HG03469 (cell line): ENCODE measurements around the gene HMOX1.

Source experiments
- ATAC-seq: cut with Tn5 transposase; IDR thresholded peaks from one replicate; pipeline ENCODE4 v1.9.1; 2021; ENCODE audit warnings: mild to moderate bottlenecking, moderate library complexity, moderate number of reproducible peaks; ENCODE audit not compliant: unreplicated experiment

HMOX1 gene, protein sequence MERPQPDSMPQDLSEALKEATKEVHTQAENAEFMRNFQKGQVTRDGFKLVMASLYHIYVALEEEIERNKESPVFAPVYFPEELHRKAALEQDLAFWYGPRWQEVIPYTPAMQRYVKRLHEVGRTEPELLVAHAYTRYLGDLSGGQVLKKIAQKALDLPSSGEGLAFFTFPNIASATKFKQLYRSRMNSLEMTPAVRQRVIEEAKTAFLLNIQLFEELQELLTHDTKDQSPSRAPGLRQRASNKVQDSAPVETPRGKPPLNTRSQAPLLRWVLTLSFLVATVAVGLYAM

DNA sequence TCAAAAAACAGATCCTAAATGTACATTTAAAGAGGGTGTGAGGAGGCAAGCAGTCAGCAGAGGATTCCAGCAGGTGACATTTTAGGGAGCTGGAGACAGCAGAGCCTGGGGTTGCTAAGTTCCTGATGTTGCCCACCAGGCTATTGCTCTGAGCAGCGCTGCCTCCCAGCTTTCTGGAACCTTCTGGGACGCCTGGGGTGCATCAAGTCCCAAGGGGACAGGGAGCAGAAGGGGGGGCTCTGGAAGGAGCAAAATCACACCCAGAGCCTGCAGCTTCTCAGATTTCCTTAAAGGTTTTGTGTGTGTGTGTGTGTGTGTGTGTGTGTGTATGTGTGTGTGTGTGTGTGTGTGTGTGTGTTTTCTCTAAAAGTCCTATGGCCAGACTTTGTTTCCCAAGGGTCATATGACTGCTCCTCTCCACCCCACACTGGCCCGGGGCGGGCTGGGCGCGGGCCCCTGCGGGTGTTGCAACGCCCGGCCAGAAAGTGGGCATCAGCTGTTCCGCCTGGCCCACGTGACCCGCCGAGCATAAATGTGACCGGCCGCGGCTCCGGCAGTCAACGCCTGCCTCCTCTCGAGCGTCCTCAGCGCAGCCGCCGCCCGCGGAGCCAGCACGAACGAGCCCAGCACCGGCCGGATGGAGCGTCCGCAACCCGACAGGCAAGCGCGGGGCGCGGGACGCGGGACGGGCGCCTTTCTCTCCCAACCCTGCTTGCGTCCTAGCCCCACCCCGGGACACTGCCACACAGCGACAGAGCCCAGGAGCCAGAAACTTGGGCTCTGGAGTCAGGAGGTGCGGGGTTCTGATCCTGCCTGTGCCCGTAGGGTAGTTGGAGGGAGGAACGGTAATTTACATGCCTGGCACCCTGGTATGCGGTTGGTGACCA, at the start of gene HMOX1:
Gene HMOX1 (plus strand): TSS at position 560 of the 887 bp plus-strand sequence. CDS start 78 bp downstream, at position 638.
- ATAC-seq, result no peak

DNA sequence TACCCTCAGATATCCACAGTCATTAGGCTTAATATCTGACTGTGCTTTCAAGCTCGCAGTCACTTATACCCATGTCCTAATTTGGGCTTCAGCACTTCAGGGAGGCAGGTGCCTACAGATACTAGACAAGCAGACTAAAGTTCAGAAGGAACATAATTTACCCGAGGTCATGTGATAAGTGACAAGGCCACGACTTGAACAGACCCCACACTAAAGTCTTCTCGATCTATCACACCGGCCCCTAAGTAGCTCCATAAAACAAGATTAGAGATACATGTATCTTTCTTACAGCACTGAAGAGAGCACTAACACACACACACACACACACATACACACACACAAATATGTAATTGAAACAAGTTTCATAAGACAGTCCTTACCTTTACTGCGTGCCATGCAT, 48.6 kb upstream of the HMOX1 start:
- ATAC-seq, result no peak

DNA sequence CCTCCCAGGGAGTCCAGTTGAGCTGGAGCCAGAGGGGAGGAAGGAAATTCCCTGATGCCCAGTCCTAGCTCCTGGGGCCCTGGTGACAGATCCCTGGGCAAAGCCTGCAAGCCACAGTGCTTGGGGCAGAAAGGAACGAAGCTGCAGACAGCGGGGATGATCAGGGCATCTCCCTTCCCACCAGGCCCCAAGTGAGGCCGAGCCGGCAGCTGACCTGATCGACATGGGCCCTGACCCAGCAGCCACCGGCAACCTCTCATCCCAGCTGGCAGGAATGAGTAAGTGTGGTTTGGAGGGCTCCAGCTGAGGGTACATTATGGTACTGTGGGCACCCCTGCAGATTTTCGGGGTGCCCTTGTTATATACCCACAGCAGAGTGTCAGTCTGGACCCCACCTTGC, 47.7 kb upstream of the HMOX1 start:
- ATAC-seq, result no peak

DNA sequence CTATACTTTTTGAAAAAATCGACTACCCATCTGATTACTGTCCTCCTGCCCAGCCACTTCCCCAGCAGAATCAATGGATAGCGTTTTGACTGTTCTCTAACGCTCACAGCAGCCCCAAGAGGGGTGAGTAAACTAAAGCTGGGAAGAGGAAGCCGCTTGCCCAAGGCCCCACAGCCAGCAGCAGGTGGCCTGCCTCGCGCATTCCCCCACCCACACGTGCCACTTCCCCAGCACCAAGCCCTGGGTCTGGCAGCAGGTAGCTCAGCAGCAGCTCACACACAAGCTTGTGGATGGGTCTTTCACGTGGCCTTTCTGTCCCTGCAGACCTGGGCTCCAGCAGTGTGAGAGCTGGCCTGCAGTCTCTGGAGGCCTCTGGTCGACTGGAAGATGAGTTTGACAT, 46.9 kb upstream of the HMOX1 start:
- no peak for ATAC-seq

DNA sequence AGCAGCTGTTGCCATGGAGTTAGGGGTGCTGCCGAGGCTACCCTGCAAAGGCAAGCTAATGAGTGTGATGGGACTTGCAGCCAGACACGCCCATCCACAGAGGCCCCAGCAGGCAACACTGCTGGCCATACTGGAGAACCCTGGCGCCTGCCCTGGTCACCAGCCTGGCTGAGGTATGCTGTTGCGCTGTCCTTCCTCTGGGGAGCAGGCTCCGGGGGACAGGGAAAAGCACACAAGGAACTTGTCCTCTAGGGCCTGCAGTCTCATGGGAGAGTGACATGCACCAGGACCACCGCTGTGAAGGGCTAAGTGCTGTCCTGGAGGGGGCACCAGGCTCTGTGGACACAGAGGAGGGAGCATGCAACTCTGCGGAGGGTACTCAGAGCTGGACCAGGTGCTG, 45.4 kb upstream of the HMOX1 start:
- ATAC-seq, result no peak

DNA sequence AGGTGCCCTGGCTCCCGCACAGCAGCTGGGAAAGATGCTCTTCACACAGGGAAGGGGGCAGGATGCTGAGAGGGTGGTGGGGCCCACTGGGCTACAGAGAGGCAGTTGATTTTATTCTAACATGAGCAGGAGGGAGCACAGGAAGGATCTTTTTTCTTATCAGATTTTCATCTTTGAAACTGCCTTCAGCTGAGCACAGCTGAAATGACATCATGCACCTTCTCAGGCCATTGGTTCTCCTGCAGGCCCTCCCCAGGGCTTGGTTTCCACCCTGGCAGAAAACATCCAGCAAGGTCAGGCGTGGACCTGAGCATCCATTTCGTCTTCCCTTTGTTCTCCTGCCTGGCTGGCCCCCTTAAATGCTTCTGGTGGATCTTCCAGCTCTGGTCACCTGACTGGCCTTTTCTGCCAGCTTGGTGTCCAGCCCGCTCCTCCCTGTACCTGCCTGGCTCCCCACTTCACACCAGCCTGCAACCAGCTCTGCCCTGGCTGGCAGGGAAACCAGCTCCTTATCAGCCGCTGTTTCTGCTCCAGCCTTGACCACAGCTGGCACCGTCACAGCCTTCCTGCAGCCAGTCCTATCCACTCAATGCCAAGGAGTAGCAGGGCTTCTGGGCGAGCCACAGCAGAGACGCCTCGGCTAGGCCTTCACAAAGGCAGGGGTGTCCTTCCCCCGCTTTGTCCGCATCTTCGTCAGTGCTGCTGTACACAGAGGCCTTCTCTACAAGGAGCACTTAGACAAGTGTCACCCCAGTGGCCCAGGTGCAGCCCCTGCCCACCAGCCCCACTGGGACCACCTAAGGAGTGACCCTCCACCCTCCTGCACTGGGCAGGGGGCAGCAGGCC, 44.7 kb upstream of the HMOX1 start:
- no peak for ATAC-seq

DNA sequence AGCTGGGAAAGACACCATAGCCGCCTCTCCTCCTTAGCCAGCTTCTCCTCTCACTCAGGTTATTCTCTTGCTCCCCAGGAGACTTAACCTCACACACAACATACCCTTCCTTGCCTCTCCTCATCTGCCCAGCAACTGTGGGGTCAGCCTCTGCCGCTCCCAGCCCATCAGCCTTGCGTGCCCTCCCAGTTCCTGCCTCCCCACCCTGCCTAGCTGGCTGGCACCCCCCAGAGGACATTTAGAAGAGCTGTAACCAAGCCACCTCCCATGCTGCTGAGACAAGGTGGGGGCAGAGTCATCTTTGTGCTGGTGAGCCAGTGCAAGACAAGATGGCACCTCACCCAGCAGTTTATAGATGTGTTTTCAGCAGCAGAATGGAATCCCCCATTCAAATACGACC, 43.0 kb upstream of the HMOX1 start:
- ATAC-seq, result no peak

DNA sequence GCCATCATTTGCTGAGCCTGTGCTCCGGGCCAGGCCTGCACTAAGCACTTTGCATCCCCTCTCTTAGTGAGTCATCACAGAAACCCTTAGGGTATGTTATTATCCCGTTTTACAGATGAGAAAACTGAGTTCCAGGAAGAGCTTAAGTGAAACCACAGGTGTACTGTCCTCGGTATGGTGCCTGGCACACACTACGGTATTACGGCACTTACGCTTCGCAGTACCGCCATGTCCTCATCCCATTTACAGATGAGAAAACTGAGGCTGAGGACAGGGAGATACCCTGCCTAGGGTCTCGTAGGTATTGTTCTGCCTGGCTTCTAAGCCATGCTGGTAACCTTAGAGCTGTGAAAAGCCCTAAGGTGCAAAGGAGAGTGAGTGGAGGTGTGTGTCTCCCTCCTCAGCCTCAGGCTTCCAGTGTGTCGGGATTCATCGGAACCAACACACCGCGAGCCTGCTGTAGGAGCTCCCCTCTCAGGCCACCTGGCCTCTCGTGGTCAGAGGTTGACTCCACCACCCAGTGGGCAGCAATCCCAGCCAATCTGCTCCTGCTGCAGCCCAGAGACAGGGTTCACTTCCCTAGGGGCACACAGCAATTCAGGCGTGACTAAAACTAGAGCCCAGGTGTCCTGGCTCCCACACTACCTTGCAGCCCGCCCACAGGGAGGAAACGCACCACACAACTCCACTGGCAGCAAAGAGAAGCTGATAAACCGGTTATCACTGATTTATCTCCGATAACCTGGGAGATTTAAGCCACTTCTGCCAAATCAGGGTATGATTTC, 39.6 kb upstream of the HMOX1 start:
- no peak for ATAC-seq

DNA sequence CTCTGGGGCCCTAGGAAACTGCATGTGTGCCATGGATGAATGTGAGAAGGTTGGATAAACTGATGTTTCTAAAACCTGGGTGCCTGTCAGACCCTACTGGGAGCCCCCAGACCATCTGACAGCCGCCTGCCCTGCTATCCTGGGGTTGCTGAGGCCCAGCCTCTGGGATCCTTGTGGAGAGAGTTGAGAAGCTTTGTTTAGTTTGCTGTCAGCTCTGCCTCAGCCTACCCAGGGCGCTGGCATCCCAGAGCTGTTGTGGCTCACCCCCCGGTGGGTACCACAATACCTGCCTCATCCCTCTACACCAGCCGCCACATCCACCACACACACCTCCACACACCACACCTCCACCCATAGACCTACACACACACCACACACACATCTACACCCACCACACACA, 38.5 kb upstream of the HMOX1 start:
- no peak for ATAC-seq

DNA sequence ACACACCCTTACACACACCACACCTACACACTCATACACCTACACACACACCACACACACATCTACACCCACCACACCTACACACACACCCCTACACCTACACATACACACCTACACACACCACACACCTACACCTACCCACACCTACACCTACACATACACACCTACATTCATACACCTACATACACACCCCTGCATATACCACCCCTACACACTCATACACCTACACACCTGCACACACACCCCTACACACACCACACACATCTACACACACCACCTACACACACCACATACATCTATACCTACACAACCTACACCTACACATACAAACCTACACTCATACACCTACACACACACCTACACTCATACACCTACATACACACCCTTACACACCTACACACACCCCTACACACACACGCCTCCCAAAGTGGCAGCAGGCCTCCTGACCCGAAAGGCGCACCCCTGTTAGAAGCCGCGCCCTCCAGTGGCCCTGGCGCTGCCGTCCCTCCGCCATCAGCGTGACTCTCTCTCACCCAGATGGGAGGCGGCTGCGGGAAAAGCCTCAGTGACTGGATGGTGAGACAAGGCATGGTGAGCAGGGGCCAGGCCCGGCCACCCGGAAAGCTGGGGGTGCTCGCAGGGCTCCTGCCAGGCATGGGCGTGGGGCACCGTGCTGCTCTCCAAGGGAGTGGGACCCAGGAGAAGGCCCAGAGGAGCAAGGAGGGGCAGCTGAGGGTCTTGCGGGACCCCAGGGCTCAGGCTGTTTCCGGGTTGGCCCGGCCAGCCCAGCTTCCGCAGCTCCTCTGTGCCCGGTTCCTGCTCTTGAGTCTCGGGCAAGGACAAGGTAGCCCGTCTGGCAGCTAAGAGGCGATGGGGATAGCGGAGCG, 37.0 kb upstream of the HMOX1 start:
- ATAC-seq, result no peak

DNA sequence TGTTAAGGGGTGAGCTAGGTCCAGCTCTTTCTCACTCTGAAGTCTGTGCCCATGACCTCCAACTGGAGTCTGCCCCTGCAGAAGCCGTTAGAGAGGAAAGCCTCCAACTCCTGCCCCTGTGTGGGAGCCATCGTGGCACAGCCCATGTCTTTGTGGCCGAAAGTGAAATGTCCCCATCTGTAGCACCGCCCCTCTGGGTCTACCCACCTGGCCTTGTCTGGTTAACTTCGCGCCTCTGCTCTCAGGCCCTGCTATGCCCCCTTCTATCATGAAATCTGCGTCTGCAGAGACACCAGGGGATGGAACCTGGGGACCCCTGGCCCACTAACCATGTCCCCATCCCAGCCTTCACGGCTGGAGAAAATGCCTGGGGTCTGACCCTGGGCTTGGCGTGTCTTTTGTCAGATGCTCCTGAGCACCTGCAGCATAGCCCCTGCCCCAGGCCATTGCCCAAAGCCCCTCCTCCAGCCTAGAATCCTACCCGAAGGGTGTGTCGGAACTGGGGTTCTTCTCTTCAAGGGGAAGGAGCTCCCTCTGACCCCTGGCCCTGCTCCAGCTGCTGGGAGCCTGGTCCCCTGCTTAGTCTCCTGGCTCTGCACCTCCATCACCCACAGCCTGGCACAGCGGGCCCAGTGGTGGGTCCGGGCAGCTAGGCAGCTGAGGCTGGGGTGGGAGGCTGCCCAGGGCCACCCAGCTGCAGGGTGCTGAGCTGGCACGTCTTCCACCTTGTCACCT, 35.8 kb upstream of the HMOX1 start:
- no peak for ATAC-seq

DNA sequence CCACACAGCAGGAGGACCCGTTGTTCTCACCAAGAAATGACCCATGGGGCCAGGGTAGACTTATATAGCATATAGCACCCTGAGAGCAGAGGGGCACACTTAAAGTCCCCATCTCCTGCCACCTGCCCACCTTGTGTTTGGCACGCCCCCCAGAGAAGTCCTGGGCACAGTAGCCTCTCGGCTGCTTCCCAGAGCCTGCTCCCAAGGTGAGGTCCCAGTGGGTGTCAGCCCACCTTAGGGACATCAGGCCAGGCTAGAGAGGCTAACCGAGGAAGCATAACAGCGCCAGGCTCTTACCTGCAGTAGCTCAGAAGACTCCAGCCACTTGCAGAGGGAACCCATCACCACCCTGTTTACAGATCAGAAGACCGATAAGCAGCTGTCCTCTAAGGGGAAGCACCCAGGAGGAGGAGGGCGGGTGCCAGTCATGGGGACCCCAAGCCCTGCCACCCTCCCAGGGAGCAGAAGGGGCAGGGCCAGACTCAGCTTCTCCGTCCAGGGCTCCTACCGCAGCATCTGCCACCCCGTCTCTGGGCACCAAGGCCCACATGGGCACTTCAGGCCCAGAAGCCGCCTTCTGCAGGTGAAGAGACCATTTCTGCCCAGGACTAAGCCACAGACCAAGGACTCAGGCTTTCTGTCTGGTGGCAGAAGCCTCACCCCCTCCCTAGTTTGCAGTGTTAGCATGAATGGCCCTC, 34.9 kb upstream of the HMOX1 start:
- no peak for ATAC-seq

DNA sequence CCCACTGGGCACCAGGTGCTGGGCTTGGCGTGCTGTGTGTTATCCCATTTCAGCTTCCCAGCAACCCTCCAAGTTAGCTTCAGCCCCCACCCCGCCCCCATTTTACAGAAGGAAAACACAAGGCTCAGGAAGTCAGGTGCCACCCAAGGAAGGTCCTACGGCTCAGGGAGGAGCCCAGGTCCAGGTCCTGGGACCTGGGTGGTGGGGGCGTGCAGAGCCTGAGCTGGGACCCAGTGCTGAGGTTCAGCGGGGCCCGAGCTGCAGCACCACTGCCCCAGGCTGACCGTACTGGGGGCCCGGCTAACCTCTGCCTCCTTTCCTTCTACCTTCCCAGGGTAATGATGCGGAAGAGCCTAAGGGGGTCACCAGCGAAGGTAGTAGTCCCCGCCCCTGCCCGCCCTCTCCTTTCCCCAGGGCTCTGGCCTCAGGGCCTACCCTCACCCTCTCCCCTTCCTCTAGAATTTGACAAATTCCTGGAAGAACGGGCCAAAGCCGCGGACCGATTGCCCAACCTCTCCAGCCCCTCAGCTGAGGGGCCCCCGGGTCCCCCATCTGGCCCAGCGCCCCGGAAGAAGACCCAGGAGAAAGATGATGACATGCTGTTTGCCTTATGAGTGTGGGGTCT, 34.2 kb upstream of the HMOX1 start:
- no peak for ATAC-seq

DNA sequence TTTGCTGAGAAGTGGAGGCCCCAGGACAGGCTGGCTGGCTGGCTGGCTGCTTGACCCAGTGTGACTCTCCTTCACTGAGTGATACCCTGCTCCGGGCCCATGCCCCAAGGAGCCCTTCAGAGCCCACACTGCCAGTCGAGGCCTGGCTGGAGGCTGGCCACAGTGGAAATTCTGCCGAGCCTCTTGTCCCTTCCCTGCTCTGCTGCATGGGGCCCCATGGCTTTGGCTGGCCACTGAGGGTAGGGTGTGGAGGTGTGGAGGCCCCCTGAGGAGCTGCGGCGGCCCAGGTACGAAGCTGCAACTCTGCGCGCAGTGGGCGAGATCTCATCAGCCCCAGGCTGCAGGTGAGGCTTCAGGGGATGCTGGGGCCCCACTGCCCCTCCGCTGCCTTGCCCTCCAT, 33.4 kb upstream of the HMOX1 start:
- ATAC-seq, result no peak

DNA sequence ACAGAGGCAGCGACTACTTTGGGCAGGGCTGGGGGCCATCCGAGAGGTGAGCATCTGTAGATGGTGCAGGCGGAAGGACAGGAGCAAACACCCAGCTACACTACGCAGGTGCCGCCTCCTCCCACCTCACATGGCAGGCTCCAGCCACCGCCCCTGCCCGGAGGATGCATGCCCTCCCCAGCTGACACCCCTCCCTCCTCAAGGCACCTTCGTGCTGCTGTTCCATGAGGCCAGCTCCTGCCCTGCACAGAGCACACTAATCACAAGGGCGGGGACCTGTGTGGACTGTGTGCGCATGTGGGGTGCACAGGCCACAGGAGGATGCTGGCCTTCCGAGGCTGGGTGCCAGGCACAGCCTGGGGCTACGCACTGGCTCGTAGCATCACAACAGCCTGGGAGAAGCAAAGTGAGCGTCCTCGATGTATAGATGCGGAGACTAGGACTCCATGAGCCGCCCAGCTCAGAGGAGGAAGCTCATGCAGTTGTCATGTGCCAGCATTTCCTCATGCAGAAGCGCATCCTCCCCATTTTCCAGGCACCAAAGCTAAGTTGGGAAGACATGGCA, 32.8 kb upstream of the HMOX1 start:
- ATAC-seq, result no peak

DNA sequence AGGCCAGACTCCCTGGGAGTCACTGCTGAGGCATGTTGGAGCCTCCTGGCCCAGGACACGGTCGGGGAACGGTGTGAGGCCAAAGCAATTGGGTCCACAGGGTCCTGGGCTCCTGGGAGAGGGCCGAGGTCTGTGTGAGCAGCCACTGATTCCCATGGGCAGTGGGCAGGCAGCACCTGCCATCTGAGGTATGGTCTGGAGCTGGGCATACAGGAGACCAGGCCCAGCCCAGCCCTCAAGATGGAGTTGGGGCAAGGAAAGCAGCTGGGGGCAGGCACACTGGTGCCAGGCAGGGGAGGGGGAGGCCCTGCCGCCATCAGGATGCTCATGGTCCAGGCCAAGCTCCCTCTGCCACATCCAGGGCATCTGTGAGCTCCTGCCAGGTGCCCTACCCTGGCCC, 32.2 kb upstream of the HMOX1 start:
- no peak for ATAC-seq

DNA sequence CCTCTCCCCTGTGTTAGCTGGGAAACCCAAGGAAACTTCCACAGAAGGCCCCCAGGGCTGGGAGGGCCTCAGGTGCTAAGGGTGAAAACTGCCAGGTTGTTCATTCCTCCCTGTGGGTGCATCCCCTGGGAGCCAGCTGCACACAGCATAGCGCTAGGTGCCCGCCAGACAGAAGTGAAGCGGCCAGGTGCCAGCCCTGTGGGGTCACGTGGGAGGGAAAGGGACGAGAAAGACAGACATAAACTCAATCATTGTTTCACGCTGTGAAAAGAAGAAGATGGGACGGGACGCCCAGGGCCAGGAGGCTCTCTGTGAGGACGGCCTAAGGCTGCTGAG, 31.6 kb upstream of the HMOX1 start:
- ATAC-seq, result no peak
